DOHH2 (cell line): ENCODE data around the gene PRPF38B.
"Not testable (repeated sequence)": the region's sequence is repeated elsewhere in the genome, so short reads cannot be mapped to it uniquely, and the experiment has no call there.

Experiments
- H3F3A ChIP-seq: fragments of 200-600 bp; sonication (generic), shearing (Covaris generic); 2 replicates; pipeline ENCODE4 v1.6.0; 2016; ENCODE audit warnings: antibody characterized with exemption, mild to moderate bottlenecking; ENCODE audit not compliant: control insufficient read depth, insufficient read depth
- H3K27ac ChIP-seq: fragments of 200-600 bp; sonication (generic); 2 replicates; pipeline ENCODE4 v1.5.1; 2014; ENCODE audit warnings: low read depth, mild to moderate bottlenecking, low read length, moderate library complexity
- H3K27me3 ChIP-seq: fragments of 200-600 bp; sonication (generic); 2 replicates; pipeline ENCODE4 v1.6.1; 2014; ENCODE audit warnings: mild to moderate bottlenecking, low read length, mixed read lengths; ENCODE audit not compliant: control insufficient read depth
- H3K36me3 ChIP-seq: fragments of 200-600 bp; sonication (generic); 2 replicates; pipeline ENCODE4 v1.6.1; 2014; ENCODE audit warnings: mild to moderate bottlenecking, low read length, moderate library complexity, mixed read lengths; ENCODE audit not compliant: control insufficient read depth
- H3K4me1 ChIP-seq: fragments of 200-600 bp; sonication (generic); 2 replicates; pipeline ENCODE4 v1.6.1; 2014; ENCODE audit warnings: mild to moderate bottlenecking, low read length, mixed read lengths; ENCODE audit not compliant: control insufficient read depth
- H3K4me2 ChIP-seq: fragments of 200-600 bp; sonication (generic); 2 replicates; pipeline ENCODE4 v1.6.0; 2014; ENCODE audit warnings: mild to moderate bottlenecking, low read length, moderate library complexity
- H3K4me3 ChIP-seq: fragments of 200-600 bp; sonication (generic); 2 replicates; pipeline ENCODE4 v1.5.1; 2014; ENCODE audit warnings: mild to moderate bottlenecking, low read length, mixed read lengths
- H3K79me2 ChIP-seq: fragments of 200-600 bp; sonication (generic); 2 replicates; pipeline ENCODE4 v1.6.1; 2014; ENCODE audit warnings: mild to moderate bottlenecking, low read length, mixed read lengths; ENCODE audit not compliant: control insufficient read depth
- H3K9me2 ChIP-seq: fragments of 200-600 bp; sonication (generic); replicated peaks from 2 replicates; pipeline ENCODE4 v1.6.1; 2014; ENCODE audit warnings: mild to moderate bottlenecking, low read length, mixed read lengths; ENCODE audit not compliant: control insufficient read depth
- H3K9me3 ChIP-seq: fragments of 200-600 bp; sonication (generic); 2 replicates; pipeline ENCODE4 v1.6.1; 2014; ENCODE audit warnings: antibody characterized with exemption, low read length, mixed read lengths; ENCODE audit not compliant: control insufficient read depth, insufficient read depth
- H4K20me1 ChIP-seq: fragments of 200-600 bp; sonication (generic); 2 replicates; pipeline ENCODE4 v1.6.0; 2014; ENCODE audit warnings: low read depth, mild to moderate bottlenecking, antibody characterized with exemption, low read length, moderate library complexity; ENCODE audit not compliant: control insufficient read depth, insufficient read depth
- CTCF ChIP-seq: fragments of 200-600 bp; sonication (generic); IDR thresholded peaks from one replicate; pipeline ENCODE4 v1.5.1; 2014; ENCODE audit warnings: antibody characterized with exemption, mild to moderate bottlenecking, low read depth, low read length; ENCODE audit not compliant: poor library complexity, severe bottlenecking
- EZH2phosphoT487 ChIP-seq: fragments of 200-600 bp; sonication (generic); IDR thresholded peaks from 2 replicates; pipeline ENCODE4 v1.6.1; 2017; ENCODE audit warnings: borderline replicate concordance, mild to moderate bottlenecking, antibody characterized with exemption, low read length, moderate library complexity, mixed read lengths

The PRPF38B gene

GRCh38 chr1:108665771-108666170 is 26.3 kb upstream of the PRPF38B start:
- H3K9me3 ChIP-seq: no peaks in the 10 kb centered on the region
- no peak overlapping the region for H3K4me2 ChIP-seq
- no peaks in the 10 kb centered on the region for H4K20me1 ChIP-seq
- H3K4me3 ChIP-seq: no peak overlapping the region
- TF ChIP-seq CTCF (no peak), EZH2phosphoT487 (no peak)
- H3K27ac ChIP-seq: no peak overlapping the region
- peaks cover 17% of the 10 kb centered on the region for H3K4me1 ChIP-seq
- H3K9me2 ChIP-seq: no peaks in the 10 kb centered on the region
- H3K36me3 ChIP-seq: no peaks in the 10 kb centered on the region
- peaks cover 5% of the 10 kb centered on the region; the same call in 1 of the 2 replicates for H3F3A ChIP-seq
- H3K79me2 ChIP-seq: no peaks in the 10 kb centered on the region
- no peaks in the 10 kb centered on the region for H3K27me3 ChIP-seq

- not testable (repeated sequence) for H3K4me2 ChIP-seq, H4K20me1 ChIP-seq, H3K4me3 ChIP-seq, H3K9me3 ChIP-seq, H3K79me2 ChIP-seq, H3K27me3 ChIP-seq, H3K27ac ChIP-seq, H3F3A ChIP-seq, H3K36me3 ChIP-seq, H3K9me2 ChIP-seq, H3K4me1 ChIP-seq
Observed at GRCh38 chr1:108667422-108667821, 24.7 kb upstream of the PRPF38B start.

- no peaks in the 10 kb centered on the region for H3K27me3 ChIP-seq
- no peaks in the 10 kb centered on the region for H3F3A ChIP-seq
- H4K20me1 ChIP-seq: no peaks in the 10 kb centered on the region
- no peak overlapping the region for H3K4me2 ChIP-seq
- H3K36me3 ChIP-seq: no peaks in the 10 kb centered on the region
- H3K4me1 ChIP-seq: no peaks in the 10 kb centered on the region
- TF ChIP-seq EZH2phosphoT487: no peak
- no peak for TF ChIP-seq CTCF
- no peak overlapping the region for H3K4me3 ChIP-seq
- no peak overlapping the region for H3K27ac ChIP-seq
- H3K9me3 ChIP-seq: no peaks in the 10 kb centered on the region
- H3K9me2 ChIP-seq: no peaks in the 10 kb centered on the region
- no peaks in the 10 kb centered on the region for H3K79me2 ChIP-seq
Observed at GRCh38 chr1:108668777-108669176, 23.3 kb upstream of the PRPF38B start.

- Histone ChIP-seq H3K9me3 (no peaks in the 10 kb centered on the region), H3K27ac (no peak overlapping the region), H3K79me2 (no peaks in the 10 kb centered on the region), H3K27me3 (no peaks in the 10 kb centered on the region), H3K36me3 (no peaks in the 10 kb centered on the region), H3K4me3 (no peak overlapping the region), H3K9me2 (no peaks in the 10 kb centered on the region), H3K4me1 (no peaks in the 10 kb centered on the region), H3F3A (no peaks in the 10 kb centered on the region), H3K4me2 (no peak overlapping the region), H4K20me1 (no peaks in the 10 kb centered on the region)
- TF ChIP-seq EZH2phosphoT487: no peak
- TF ChIP-seq CTCF: no peak
Observed at GRCh38 chr1:108669679-108670078, 22.4 kb upstream of the PRPF38B start.
